CD14-positive monocyte (primary cell): Measurements from ENCODE around the gene NME2. TPM values are rescaled to one million over a fixed set of nuclear protein-coding genes. Genes with fewer than 3 reads are reported as not detected.

ENCODE experiments used
- DNase-seq, 3 donors: peaks; one replicate each; pipeline ENCODE4 v3.0.0-alpha.2; 2011 to 2022
- H2AFZ ChIP-seq: 2 replicates; pipeline ENCODE4 v1.6.0; 2012; ENCODE audit warnings: mild to moderate bottlenecking, low read depth, low read length, inconsistent platforms; ENCODE audit not compliant: insufficient read depth, poor library complexity, severe bottlenecking
- H3K27ac ChIP-seq, 2 donors: 1 replicate in 1 of 2; 2 replicates in 1 of 2; pipeline ENCODE4 v1.5.1; 2012 to 2013; ENCODE audit warnings: low read length in 2 of 2, control low read depth in 1 of 2, inconsistent platforms in 1 of 2, low read depth in 1 of 2, mild to moderate bottlenecking in 1 of 2
- H3K27me3 ChIP-seq, 2 donors: one replicate each; pipeline versions ENCODE4 v1.6.0 to v1.6.1; 2011 to 2013; ENCODE audit warnings: low read length in 2 of 2; ENCODE audit not compliant: control insufficient read depth in 2 of 2, insufficient read depth in 2 of 2
- H3K36me3 ChIP-seq, 2 donors: replicated peaks in 1 of 2; 1 replicate in 1 of 2; 2 replicates in 1 of 2; pipeline versions ENCODE4 v1.5.1 to v1.6.1; 2012 to 2013; ENCODE audit warnings: low read length in 2 of 2, control low read depth in 1 of 2, inconsistent platforms in 1 of 2, mild to moderate bottlenecking in 1 of 2; ENCODE audit not compliant: insufficient read depth in 2 of 2, control insufficient read depth in 1 of 2
- H3K4me1 ChIP-seq, 2 donors: 1 replicate in 1 of 2; 2 replicates in 1 of 2; pipeline versions ENCODE4 v1.5.1 to v1.6.1; 2012 to 2013; ENCODE audit warnings: low read length in 2 of 2, control low read depth in 1 of 2, inconsistent platforms in 1 of 2, mild to moderate bottlenecking in 1 of 2, moderate library complexity in 1 of 2; ENCODE audit not compliant: insufficient read depth in 2 of 2, control insufficient read depth in 1 of 2
- H3K4me2 ChIP-seq: replicated peaks from 2 replicates; pipeline ENCODE3; 2012; ENCODE audit warnings: low read length, moderate library complexity, mild to moderate bottlenecking; ENCODE audit not compliant: poor library complexity, severe bottlenecking; ENCODE audit errors: extremely low read depth
- H3K4me3 ChIP-seq, 3 experiments: fragments of 200-600 bp in 1 of 3; sonication (generic) in 1 of 3; replicated peaks in 1 of 3; 1 replicate in 2 of 3; 2 replicates in 1 of 3; pipeline ENCODE4 v1.5.1; 2011 to 2013; ENCODE audit warnings: low read length in 3 of 3, mild to moderate bottlenecking in 3 of 3, control low read depth in 2 of 3, low read depth in 2 of 3, inconsistent platforms in 1 of 3, moderate library complexity in 1 of 3
- H3K79me2 ChIP-seq: 2 replicates; pipeline ENCODE4 v1.6.0; 2012; ENCODE audit warnings: mild to moderate bottlenecking, control low read depth, inconsistent platforms, low read length, moderate library complexity; ENCODE audit not compliant: insufficient read depth
- H3K9ac ChIP-seq: 2 replicates; pipeline ENCODE4 v1.6.0; 2017; ENCODE audit warnings: low read length, mild to moderate bottlenecking; ENCODE audit not compliant: insufficient read depth, poor library complexity, severe bottlenecking
- H3K9me3 ChIP-seq, 2 donors: replicated peaks in 1 of 2; 1 replicate in 1 of 2; 2 replicates in 1 of 2; pipeline versions ENCODE4 v1.5.1 to v1.6.1; 2012 to 2013; ENCODE audit warnings: low read length in 2 of 2, control low read depth in 1 of 2; ENCODE audit not compliant: control insufficient read depth in 1 of 2, insufficient read depth in 1 of 2
- H4K20me1 ChIP-seq: 2 replicates; pipeline ENCODE4 v1.6.0; 2012; ENCODE audit warnings: mild to moderate bottlenecking, low read length, control low read depth, moderate library complexity; ENCODE audit not compliant: insufficient read depth
- H3K27ac Mint-ChIP-seq, 7 donors: one replicate each; pipeline ENCODE4 v1.8.0; 2020; ENCODE audit warnings: mild to moderate bottlenecking in 7 of 7, mixed read lengths in 7 of 7, moderate library complexity in 6 of 7, inconsistent platforms in 2 of 7
- H3K27me3 Mint-ChIP-seq, 3 donors: one replicate each; pipeline ENCODE4 v1.8.0; 2021 to 2022; ENCODE audit warnings: low read depth in 3 of 3, mild to moderate bottlenecking in 3 of 3, mixed read lengths in 3 of 3, moderate library complexity in 3 of 3, inconsistent platforms in 1 of 3
- H3K36me3 Mint-ChIP-seq, 2 donors: one replicate each; pipeline ENCODE4 v1.8.0; 2020; ENCODE audit warnings: mixed read lengths in 2 of 2, inconsistent platforms in 1 of 2, mild to moderate bottlenecking in 1 of 2
- H3K4me1 Mint-ChIP-seq: one replicate; pipeline ENCODE4 v1.8.0; 2020; ENCODE audit warnings: mild to moderate bottlenecking, mixed read lengths
- H3K4me3 Mint-ChIP-seq, 2 donors: one replicate each; pipeline ENCODE4 v1.8.0; 2020; ENCODE audit warnings: mild to moderate bottlenecking in 2 of 2, mixed read lengths in 2 of 2, moderate library complexity in 1 of 2
- H3K9me3 Mint-ChIP-seq, 7 donors: one replicate each; pipeline ENCODE4 v1.8.0; 2020 to 2022; ENCODE audit warnings: mixed read lengths in 7 of 7, mild to moderate bottlenecking in 6 of 7, moderate library complexity in 6 of 7, inconsistent platforms in 2 of 7
- WGBS: methylation state at CpG from one replicate; pipeline ENCODE4 v1.1.5; 2013; ENCODE audit warnings: missing lambda C conversion rate; ENCODE audit not compliant: insufficient coverage; 5-methylcytosine and 5-hydroxymethylcytosine counted together
- intact Hi-C, 2 donors: fragments of 100-400 bp; cut with micrococcal nuclease; formaldehyde crosslinking; loops; one replicate each; pipeline versions ENCODE4 v1.15.0 to v1.15.1; 2023
- polyA plus RNA-seq, 3 donors: library from polyadenylated mRNA; depleted of rRNA in 1 of 3; unstranded in 2 of 3; stranded (reverse) in 1 of 3; fragments of 300-500 nt in 2 of 3; fragments of >200 nt in 1 of 3; fragmentation: Illumina TruSeq in 2 of 3; gene quantifications; 1 replicate in 2 of 3; 2 replicates in 1 of 3; pipeline ENCODE4 v1.2.3, GENCODE V29; 2012 to 2021
- TF ChIP-seq, protein P1 (sequence below): fragments of 200-600 bp; IDR thresholded peaks from one replicate; pipeline ENCODE4 v1.8.0; 2022; ENCODE audit warnings: antibody characterized with exemption, mild to moderate bottlenecking

The NME2 gene
- polyA plus RNA-seq, 3 donors: 240 to 307 (median 259) TPM

DNA sequence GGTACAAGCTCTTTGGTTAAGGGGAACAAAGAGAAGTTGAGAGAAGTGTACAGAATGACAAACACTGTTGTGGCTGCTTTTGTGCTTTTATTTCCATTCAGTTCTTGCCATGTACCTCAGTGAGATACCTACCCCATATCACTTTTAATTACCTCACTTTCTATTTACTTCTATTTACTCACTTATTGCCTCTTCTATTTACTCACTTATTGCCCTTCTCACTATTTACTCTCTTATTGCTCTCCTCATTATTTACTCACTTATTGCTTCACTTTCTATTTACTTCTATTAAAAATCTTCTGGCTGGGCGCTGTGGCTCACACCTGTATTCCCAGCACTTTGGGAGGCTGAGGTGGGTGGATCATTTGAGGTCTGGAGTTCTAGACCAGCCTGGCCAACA lies 51.7 kb downstream of the NME2 start:
- H3K27me3 Mint-ChIP-seq: no peaks in the 10 kb centered on the region
- H3K4me2 ChIP-seq: no peak overlapping the region
- H3K36me3 ChIP-seq: peaks cover 88 to 99% of the 10 kb centered on the region in 2 donors
- no peaks in the 10 kb centered on the region for H3K27me3 ChIP-seq
- TF ChIP-seq, protein P1, sequence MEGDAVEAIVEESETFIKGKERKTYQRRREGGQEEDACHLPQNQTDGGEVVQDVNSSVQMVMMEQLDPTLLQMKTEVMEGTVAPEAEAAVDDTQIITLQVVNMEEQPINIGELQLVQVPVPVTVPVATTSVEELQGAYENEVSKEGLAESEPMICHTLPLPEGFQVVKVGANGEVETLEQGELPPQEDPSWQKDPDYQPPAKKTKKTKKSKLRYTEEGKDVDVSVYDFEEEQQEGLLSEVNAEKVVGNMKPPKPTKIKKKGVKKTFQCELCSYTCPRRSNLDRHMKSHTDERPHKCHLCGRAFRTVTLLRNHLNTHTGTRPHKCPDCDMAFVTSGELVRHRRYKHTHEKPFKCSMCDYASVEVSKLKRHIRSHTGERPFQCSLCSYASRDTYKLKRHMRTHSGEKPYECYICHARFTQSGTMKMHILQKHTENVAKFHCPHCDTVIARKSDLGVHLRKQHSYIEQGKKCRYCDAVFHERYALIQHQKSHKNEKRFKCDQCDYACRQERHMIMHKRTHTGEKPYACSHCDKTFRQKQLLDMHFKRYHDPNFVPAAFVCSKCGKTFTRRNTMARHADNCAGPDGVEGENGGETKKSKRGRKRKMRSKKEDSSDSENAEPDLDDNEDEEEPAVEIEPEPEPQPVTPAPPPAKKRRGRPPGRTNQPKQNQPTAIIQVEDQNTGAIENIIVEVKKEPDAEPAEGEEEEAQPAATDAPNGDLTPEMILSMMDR: no peak
- H3K27ac ChIP-seq: no peak overlapping the region
- peaks cover 70 to 84% of the 10 kb centered on the region in 2 donors for H3K36me3 Mint-ChIP-seq
- H3K27ac Mint-ChIP-seq: peak overlapping the region in 1 of 7 donors; percentile 19
- no peaks in the 10 kb centered on the region for H3K9me3 Mint-ChIP-seq
- no peak overlapping the region for H3K9ac ChIP-seq
- H3K79me2 ChIP-seq: no peaks in the 10 kb centered on the region
- WGBS: no CpG with 5 or more reads among the region's 1 CpG
- intact Hi-C loops: no loop called here
- no peak overlapping the region for H2AFZ ChIP-seq
- H3K9me3 ChIP-seq: no peaks in the 10 kb centered on the region
- H3K4me3 ChIP-seq: no peak overlapping the region
- no peaks in the 10 kb centered on the region for H3K4me1 ChIP-seq
- DNase-seq: no peak
- H3K4me3 Mint-ChIP-seq: no peak overlapping the region
- H3K4me1 Mint-ChIP-seq: no peaks in the 10 kb centered on the region
- H4K20me1 ChIP-seq: no peaks in the 10 kb centered on the region

DNA sequence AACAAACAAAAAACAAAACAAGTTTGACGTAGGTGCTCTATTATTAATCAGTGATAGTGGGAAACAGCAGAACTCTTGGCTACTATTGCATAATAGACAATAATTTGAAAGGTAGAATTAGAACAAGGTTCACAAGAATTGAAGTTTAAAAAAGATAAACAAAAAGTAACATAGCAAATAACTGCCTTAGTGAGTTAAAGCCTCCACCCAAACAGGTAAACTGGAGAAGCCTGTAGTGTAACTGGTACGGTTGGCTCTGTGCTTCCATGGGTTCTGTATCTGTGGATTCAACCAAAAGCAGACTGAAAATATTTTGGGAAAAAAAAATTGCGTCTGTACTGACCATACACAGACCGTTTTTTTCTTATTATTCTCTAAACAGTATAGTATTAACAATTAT lies 55.1 kb downstream of the NME2 start:
- Histone ChIP-seq H3K4me3 (no peak overlapping the region), H3K4me2 (no peak overlapping the region), H3K27ac (no peak overlapping the region), H3K9me3 (no peaks in the 10 kb centered on the region), H3K79me2 (peaks cover 6% of the 10 kb centered on the region), H2AFZ (no peak overlapping the region), H3K4me1 (peaks cover 4 to 12% of the 10 kb centered on the region in 2 donors), H4K20me1 (peaks cover 16% of the 10 kb centered on the region), H3K9ac (no peak overlapping the region), H3K27me3 (no peaks in the 10 kb centered on the region), H3K36me3 (peaks cover 70 to 77% of the 10 kb centered on the region in 2 donors)
- no peak for DNase-seq
- H3K4me3 Mint-ChIP-seq: no peak overlapping the region
- peaks cover 60 to 76% of the 10 kb centered on the region in 2 donors for H3K36me3 Mint-ChIP-seq
- TF ChIP-seq, protein P1: no peak
- H3K27me3 Mint-ChIP-seq: peaks cover 0 to 1% (median 0%) of the 10 kb centered on the region in 3 donors
- no peak overlapping the region for H3K27ac Mint-ChIP-seq
- no CpG with 5 or more reads among the region's 4 CpGs for WGBS
- no peaks in the 10 kb centered on the region for H3K9me3 Mint-ChIP-seq
- intact Hi-C loops: no loop called here
- H3K4me1 Mint-ChIP-seq: peaks cover 17% of the 10 kb centered on the region

Other genes starting within 250 kb of the NME2 start
- 10 to 100 TPM in 1 of 3 donors, 1 to 10 TPM in 2; 4.9 to 33.1 (median 8.5) TPM for gene SPAG9, start 45.5 kb upstream of the NME2 start, polyA plus RNA-seq
- 10 to 100 TPM; 14.8 to 51.4 (median 20.8) TPM for gene NME1, start 12.9 kb upstream of the NME2 start, polyA plus RNA-seq
- 10 to 100 TPM in 2 of 3 donors, 1 to 10 TPM in 1; 5.9 to 11.3 (median 10.0) TPM for gene MBTD1, start 93.6 kb downstream of the NME2 start, polyA plus RNA-seq
- 10 to 100 TPM; 13.0 to 31.9 (median 31.6) TPM for gene UTP18, start 94.1 kb downstream of the NME2 start, polyA plus RNA-seq